GM21576 (cell line): Measurements from ENCODE around the gene KIF1C.

Experiments used
- ATAC-seq: cut with Tn5 transposase; IDR thresholded peaks from one replicate; pipeline ENCODE4 v1.9.1; 2021; ENCODE audit warnings: mild to moderate bottlenecking, moderate library complexity; ENCODE audit not compliant: unreplicated experiment

The KIF1C gene

DNA sequence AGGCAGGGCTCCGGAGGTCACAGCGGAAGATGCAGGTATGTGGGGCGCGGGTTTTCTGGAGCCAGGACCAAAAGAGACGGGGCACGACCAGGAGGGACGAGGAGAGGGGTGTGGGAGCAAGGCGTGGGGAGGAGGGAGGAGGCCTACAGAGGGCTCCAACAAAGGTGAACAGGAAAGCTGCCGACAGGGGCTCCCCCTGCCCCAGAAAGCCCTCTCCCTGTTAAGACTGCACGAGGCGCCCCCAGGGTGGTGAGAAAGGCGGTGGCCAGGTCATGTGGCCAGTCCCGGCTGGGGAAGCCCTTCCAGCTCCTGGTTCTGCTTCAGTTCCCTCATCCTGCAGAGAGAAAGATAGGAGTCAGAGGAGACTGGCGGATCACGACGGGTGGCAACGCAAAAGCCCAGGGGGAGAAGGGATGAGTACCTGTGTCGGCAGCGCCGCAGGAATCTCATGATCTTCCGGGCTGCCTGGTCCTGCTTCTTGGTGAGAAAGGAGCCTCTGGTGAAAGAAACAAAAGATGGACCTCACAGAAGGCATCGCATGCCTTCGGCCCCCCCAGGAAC is 29.2 kb upstream of the KIF1C start:
- ATAC-seq: no peak

DNA sequence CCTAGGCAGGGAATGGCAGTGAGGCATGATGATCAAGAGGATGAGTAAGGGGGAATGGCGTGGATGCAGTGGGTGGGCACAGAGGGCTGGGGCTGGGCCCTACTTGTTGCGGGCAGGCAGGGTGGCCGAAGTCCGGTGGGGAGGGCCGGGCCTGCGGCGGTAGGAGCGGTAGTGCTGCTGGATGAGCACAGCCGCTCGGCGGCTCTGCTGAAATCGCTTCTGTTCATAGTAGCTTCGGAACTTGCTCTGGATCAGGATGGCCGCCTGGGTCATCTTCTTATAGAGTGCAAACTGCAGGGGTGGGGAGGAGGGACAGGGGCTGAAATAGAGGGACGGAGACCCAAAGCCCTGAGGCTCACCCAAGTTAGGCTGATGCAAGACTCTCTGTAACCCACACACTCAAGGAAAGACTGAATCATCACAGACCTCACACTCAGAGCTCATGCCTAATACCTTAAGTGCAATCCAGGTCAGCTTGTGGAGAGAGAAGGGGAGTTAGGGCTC is 28.7 kb upstream of the KIF1C start:
- ATAC-seq: no peak

DNA sequence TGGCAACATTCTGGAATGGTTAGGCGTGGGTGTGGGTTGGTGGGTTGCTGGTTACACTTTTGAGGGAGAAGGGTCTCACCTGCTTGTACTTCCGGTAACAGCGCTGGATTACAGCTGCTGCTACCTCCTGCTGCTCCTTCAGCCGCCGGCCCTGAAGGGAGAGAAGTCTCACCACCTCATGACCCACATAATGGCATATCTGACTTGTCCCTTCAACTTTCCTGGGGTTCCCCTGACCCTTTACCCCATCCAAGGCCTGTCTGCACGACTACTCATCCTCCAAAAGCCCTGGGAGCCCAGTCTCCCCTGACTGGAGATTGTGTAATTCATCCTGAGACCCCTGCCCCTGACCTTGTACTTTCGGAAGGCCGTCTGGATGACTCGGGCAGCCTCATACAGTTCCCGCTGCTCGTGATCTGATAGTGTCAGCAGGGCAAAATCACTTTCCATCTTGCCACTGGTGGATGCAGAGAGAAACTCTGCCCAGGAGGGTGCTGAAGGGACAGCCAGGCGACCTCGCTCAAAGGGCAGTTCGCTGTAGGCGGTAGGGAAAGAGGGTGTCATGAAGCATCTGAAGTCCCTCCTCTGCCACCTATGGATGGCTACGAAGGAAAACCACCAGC is 28.1 kb upstream of the KIF1C start:
- no peak for ATAC-seq

DNA sequence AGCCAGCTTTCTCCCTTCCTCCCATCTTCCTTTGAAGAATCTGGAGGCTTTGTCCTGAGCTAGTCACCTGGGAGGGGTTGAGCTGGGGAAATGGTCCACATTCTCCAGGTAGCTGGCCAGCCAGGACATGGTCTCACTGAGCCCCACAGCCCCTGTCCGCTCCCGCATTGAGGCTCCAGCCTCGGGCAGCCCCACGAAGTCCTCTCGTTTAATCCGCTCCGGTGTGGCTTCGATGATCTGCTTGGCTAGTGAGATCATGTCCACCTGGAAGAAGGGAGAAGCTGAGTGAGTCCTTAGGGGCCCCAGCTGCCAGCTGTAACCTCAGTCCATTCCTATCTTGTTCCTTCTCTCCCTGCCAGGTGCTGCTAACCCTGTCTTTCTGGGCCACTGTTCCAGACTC is 27.5 kb upstream of the KIF1C start:
- no peak for ATAC-seq

DNA sequence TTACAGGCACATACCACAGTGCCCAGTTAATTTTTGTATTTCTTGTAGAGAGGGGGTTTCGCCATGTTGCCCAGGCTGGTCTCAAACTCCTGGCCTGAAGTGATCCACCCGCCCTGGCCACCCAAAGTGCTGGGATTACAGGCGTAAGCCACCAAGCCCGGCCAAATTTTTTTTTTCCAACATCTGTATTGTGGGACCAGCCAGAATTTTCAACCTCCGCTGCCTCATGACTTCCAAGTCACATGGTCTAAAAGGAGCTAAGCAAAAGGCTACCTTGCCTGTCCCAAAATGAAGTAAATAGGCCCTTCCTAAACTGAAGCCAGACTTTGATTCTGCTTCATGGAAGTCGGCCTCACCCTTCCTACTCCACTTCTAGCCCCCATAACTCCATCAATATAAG is 25.9 kb upstream of the KIF1C start:
- no peak for ATAC-seq

DNA sequence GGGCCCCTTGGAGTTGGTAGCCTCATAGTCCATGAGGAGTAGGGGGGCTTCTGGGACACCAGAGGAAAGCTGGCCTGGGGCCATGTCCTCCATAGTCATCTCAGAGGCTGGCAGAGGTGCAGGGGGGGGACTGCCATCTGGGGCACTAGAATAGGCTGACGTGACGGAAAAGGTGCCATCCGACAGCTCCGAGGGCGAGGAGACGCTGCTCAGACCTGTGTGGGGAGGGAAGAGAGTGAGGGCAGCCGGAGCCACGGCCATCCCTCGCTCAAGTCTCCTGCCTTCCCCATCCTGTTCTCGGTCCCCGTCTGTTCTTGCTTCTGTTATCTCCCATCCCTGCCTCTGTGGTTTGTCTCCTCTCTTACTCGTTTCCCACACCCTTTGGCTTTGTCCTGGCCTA is 25.4 kb upstream of the KIF1C start:
- no peak for ATAC-seq

DNA sequence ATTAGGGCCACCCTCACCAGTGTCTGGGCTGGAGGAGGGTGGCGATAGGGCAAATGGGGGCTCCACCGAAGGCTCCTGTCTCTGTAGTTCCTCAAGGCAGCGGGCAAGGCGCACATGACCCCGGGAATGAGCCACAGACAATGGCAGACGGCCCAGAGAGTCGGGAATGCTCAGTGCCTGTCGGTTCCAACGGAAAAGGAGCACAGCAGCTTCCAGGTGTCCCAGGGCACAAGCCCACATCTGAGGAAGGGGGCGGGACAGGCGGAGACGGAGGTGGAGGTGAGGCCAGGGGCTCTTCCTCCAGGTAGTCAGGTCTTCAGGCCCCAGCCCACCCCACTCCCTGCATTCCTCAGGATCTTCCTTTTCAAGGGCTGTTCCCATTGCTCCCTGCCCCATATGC is 25.0 kb upstream of the KIF1C start:
- ATAC-seq: no peak

DNA sequence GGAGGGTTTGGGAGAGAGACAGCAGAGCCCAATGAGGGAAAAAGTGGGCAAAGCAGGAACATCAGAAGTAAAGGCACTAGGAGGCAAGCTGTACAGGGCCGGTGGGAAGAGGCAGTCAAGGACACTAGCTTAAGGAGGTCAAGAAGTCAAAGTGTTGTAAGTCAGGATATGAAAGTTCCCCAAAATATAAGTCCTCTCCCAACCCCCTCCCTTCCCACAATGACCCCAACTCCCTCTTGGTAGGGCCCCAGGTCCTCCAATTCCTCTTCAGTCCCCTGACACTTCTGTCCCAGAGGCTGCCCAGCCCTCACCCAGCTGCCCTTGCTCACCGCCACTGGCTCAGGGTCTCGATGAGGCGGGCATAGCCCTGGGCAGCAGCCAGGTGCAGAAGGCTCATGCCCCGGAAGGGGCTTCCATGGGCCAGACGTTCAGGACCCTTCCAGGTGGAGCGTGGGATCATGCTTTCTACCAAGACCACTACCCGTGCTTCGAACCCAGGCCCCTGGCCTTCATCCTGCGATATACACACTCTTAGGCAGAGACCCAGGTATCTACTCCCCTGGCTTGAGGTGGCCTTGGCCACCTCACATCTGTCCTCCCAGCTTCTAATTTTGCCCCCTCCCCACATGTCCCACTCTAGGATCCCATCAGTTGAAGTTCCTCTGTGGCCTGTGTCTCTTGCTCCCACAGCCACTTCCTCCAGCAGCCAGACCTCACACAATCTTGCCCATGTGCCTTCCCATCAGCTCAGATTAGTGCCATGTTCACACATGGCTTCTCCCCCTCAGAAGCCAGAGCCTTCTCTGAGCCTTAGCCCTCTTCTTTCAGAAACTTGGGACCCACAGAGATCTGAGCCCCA is 24.3 kb upstream of the KIF1C start:
- no peak for ATAC-seq

DNA sequence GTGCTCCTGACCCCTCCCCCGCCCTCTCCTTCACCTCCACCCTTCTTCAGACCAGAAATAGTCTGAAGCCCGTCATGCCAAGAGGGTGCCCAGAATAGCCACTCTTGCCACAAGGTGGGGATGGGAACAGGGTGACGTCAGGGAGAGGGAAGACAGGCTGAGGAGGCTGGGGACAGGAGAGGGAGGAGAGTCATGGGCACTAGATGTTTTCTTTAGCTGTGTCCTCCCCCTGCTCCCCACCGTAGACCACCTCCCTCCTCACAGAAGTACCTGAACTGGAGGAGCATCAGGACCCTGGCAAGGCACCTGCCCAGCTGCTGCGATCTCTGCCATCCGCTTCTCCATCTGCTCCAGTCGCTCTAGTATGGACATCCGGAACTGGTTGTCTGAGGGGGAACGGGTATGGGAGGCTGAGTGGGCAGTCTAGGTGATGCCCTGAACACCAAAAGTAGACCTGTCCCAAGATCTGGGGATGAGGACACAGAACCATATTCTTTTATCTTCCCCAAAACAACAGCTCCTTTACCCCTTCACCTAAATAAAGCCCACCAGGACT is 23.6 kb upstream of the KIF1C start:
- no peak for ATAC-seq

DNA sequence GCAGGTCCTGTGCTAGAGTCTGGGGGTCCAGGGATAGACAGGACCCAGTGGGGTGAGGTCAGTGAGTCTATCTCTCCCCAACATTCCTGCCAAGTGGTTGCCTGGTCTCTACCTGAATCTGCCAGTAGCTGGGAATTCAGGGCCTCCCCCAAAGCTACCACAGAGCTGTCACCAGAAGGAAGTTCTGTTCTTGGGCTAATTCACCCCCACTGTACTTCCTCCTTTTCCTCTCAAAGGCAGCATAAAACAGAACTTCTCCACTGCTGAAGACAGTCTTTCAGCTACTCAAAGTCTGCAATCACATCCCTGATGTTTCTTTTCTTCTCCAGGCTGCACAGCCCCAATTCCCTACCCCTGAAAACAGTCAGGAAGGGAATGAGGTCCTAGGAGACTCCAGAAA is 19.0 kb upstream of the KIF1C start:
- ATAC-seq: no peak

DNA sequence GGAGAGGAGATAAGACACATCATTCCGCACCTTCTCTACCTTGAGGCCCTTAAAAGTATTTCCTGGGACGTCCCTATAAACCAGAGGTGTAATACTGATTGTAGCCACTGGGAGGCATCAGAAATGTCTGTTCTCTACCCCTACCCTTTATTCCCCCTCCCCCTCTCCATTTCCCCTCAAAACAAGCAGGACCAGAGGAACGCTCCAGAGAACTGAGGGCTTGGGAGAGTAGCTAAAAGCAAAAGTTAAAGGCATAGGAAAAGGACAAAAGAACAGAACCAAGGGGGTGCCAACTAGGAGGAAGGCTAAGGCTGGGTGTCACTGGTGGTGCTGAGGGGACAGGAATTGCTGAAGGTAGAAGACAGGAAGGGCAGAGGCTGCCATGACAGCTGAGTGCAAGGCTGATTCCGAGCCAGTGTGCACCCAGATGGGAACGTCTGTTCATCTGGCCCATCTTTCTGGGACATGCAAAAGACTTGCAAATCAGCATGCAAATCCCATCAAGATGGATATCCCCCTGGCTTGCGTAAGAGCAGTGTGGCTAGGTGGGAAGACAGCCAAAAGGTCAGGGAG is 17.0 kb upstream of the KIF1C start:
- ATAC-seq: no peak

DNA sequence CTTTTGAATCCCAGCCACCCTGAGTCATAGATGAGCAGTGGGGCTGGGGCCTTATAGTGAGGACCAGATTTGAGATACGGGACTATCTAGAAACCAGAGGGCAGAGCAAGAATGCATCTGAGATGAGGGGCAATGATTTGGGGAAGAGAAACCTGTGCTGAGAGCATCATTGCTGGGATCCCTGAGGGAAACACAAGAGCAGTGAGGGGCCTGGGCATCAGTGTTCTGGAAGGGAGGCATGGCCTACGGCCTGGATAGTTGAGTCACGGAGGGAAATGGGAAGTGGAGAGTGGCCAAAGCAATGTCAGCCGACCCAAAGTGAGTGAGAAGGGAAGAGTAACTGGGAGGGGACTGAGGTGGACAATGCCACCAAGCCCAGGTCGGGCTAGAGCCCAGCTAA is 15.4 kb upstream of the KIF1C start:
- ATAC-seq: no peak

DNA sequence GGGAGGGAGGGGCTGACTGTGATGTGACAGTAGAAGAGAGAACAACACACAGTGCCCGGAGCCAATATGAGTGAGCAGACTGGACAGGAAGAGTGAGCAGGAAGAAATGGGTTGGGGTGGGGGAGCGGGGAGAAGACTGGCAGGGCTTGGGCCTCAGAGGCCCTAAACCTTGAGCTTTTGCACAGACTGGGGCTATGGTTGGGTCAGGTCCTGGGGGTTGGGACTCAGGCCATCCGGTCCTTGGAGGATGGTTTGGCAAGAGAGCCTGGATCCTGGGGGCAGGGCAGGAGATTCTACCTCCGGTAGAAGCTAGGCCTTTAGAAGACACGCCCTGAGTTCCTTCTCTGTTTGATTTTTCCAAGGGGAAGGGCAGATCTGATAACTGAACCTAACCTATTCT is 11.3 kb upstream of the KIF1C start:
- no peak for ATAC-seq

DNA sequence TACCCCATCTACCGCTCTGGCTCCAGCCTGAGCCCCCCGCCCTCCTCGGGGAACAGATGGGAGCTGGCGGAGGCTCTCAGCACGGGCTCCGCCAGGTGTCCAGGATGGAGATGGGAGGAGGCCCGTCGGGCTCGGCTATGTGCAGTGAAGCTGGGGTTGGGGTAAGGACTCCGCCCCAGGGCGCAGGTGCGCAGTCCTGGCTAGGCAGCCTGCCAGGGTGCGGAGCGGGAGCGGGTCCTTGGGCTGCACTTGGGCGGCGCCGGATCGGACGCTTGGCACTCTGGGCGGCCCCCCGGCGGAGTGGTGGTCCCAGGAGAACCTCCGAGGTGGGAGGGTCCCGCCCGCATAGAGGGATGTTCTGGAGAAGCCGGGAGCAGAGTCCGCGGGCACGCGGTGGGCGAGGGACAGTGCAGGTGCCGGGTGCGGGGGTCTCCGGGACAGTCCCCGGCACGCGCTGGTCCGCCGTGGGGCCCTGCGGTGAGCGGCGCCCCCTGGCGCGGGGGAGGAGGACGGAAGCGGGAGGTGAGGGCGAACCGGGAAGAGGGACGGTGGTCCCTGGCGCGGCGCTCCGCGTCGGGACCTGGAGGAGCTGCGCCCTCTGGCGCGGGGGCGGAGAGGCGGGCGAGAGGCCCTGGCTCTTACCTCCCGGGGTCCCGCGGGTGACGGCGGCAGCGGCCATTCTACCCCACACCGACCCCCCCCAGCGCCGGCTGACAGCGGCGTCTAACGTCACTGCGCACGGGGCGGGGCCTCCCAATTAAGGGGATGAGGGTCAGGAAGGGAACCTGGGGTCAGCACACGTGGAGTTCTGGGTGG is 10.6 kb upstream of the KIF1C start, which contains the start of gene CAMTA2:
TSS of gene CAMTA2 (minus strand) at position 725 of the 816 bp plus-strand sequence. CDS start 1,453 bp downstream, outside the sequence.
- ATAC-seq: peak; percentile 65

DNA sequence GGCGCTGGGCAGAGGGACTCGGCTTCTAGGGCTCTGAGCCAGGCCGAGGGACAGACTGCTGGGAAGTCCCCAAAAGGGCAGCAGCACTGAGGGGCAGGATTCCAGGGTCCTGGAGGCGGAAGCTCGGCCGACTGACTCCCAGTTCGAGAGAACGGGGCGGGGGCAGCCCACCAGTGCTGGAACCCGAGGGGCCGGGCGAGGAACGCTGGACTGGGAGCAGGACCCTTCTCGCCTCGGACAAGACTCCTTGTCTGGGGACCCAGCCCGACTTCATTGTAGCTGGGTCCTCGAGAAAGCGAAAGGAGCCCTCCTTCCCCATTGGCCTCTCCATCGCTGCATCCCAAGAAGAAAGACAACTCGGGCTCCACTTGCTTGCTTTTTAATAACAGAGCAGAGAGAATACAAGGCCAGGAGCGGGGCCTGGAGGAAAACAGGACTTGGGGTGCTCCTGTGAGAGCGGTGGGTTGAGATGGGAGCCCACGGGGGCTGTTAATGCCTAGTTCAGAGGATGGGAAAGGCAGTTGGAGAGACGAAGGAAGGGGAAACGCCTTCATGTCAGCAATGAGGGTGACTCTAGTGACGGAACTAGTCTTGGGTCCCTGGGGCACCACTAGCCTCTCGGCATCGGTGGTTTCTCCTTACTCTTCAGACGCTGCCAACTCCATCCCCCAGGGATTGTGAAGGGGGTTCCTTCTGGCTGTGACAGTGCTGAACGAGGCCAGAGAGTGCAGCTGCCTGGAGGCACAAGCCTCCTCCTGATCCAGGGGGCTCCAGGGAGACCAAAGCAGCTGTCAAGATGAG is 9.8 kb upstream of the KIF1C start:
- ATAC-seq: no peak

DNA sequence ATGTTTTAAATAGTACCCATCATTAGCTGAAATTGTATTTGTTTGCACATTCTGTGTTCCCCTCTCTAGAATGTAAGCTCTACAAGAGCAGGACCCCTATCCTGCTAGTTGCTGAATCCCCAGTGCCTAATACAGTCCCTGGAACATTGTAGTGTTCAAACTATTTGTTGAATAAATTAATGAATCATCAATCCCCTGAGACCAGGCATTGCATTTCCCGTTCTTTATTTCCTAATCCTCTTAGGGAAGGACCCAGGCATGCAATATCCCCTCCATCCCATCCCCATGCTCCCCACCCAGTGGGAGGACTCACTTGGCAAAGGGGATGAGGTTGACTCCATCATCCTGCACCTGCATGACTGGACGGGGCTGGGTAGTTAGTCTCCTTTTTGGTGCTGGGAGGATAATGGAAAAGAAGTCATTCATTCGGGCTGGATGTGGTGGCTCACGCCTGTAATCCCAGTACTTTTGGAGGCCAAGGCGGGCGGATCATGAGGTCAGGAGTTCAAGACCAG is 3.6 kb upstream of the KIF1C start:
- no peak for ATAC-seq

DNA sequence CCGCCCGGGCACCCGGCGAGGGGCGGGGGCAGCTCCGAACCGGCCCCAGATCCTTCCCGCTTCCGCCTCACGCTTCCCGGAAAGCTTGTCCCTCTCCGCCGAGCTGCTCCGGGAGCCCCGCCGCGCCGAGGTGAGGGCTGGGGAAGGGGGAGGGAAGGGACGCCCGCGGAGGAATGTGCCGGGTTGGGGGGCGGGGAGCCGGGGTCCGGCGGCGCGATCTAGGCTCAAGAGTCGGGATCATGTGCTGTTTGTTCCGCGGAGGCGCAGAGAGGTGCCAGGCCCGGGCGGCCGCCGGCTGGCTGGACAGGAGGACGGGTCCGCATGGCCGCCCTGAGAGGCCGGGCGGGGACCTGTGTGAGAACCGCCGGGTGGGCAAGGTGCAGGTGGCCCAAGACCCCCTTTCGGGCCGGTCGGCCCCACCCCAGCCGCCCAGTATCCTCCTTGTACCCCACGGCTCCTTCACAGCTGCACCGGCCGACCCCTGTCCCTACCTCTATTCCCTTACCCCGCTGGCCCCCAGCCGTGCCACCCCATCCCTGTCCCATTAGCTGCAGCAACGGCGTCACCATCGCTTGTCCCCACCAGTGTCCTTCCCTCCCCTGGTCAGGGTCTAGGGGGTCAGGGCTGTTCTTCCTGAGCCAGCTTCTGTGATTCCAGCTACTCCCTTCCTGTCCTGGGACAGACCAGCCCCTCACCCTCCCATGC is 429 bp downstream of the KIF1C start:
- ATAC-seq: peak; percentile 4

DNA sequence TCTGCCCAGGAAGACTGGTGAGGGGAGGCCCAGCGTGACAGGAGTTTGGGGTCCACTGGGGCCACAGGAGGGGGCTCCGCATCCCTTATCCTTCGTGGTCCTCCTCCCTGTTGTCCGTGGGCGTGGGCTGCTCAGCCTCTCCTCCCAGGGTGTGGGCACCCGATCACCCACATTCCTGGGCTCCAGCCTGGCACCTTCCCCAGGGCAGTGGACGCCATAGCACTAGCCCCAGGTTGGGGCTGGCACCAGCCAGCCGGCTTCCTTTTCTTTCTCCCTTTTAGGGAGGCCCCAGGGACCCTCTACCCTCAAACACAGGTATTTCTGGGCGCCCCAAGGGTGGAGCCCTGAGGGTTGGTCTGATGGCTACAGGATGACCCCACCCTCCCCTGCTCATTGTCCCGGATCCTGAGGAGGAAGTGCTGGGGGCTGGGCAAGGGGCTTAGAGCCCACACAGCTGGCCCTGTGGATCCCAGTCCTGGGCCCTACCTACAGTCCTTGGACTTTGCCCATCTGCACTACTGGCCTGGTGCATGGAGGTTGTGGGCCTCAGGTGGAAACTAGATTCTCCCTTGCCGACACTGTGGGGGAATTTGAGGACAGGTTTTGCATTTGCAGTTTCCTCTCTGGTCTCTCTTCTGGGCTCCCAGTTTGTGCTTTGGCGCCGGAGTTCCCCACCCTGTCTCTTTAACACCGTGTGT is 1.1 kb downstream of the KIF1C start:
- no peak for ATAC-seq
